Panc1 (cell line): ENCODE measurements around the gene CSTF3. TPM values are rescaled to one million over a fixed set of nuclear protein-coding genes. Genes with fewer than 3 reads are reported as not detected.
"Not testable (repeated sequence)": the region's sequence is repeated elsewhere in the genome, so short reads cannot be mapped to it uniquely, and the experiment has no call there.

Experiments used
- ATAC-seq: fragments of 200-7000 bp; cut with Tn5 transposase; 2 replicates; pipeline ENCODE4 v1.9.1; 2020; ENCODE audit warnings: mild to moderate bottlenecking, moderate library complexity
- BruUV-seq: library from RNA; stranded (reverse); fragments of 400-500 nt; replicated peaks from 2 replicates; lab custom pipeline; 2021; lab: Mats Ljungman, UMichigan
- CTCF ChIA-PET: fragments of 300-600 bp; sonication (Branson Sonifier 250); formaldehyde crosslinking; loops from one replicate; lab custom pipeline; 2022; ENCODE audit warnings: antibody characterized with exemption; lab: Charles Lee
- POLR2A ChIA-PET: fragments of 300-600 bp; sonication (Branson Sonifier 250); formaldehyde crosslinking; loops from one replicate; lab custom pipeline; 2022; ENCODE audit warnings: antibody characterized with exemption; lab: Charles Lee
- DNase-seq: peaks from one replicate; pipeline ENCODE4 v3.0.0-alpha.2; 2010; ENCODE audit warnings: low read depth, low spot score
- H3K27ac ChIP-seq: 2 replicates; pipeline ENCODE4 v1.5.1; 2011; ENCODE audit warnings: mild to moderate bottlenecking, low read length, inconsistent platforms
- H3K27me3 ChIP-seq: fragments of 200-500 bp; sonication (Bioruptor generic); 2 replicates; pipeline ENCODE4 v1.6.0; 2014; ENCODE audit warnings: low read length, inconsistent platforms; ENCODE audit not compliant: control insufficient read depth, insufficient read depth
- H3K36me3 ChIP-seq: fragments of 200-500 bp; sonication (Bioruptor generic); 2 replicates; pipeline ENCODE4 v1.5.1; 2014; ENCODE audit warnings: inconsistent platforms, mild to moderate bottlenecking, low read length, moderate library complexity; ENCODE audit not compliant: control insufficient read depth, insufficient read depth
- H3K4me1 ChIP-seq: 2 replicates; pipeline ENCODE4 v1.5.1; 2011; ENCODE audit warnings: inconsistent platforms, mild to moderate bottlenecking, low read length, moderate library complexity; ENCODE audit not compliant: control insufficient read depth, insufficient read depth
- H3K4me3 ChIP-seq, 2 experiments: 2 replicates each; pipeline ENCODE4 v1.5.1; 2011 to 2012; ENCODE audit warnings: low read depth in 2 of 2, low read length in 2 of 2, mild to moderate bottlenecking in 2 of 2, inconsistent platforms in 1 of 2, moderate library complexity in 1 of 2
- H3K9me3 ChIP-seq: fragments of 200-500 bp; sonication (Bioruptor generic); 2 replicates; pipeline ENCODE4 v1.5.1; 2014; ENCODE audit warnings: low read depth, mild to moderate bottlenecking, inconsistent platforms, low read length, moderate library complexity; ENCODE audit not compliant: control insufficient read depth, insufficient read depth
- CTCF ChIP-seq: fragments of 450-650 bp; IDR thresholded peaks from 2 replicates; pipeline ENCODE4 v1.5.1; 2017; ENCODE audit warnings: mild to moderate bottlenecking
- POLR2AphosphoS5 ChIP-seq: IDR thresholded peaks from 2 replicates; pipeline ENCODE4 v1.6.1; 2012; ENCODE audit warnings: mild to moderate bottlenecking, low read depth, low read length, moderate library complexity
- SIN3A ChIP-seq: IDR thresholded peaks from 2 replicates; pipeline ENCODE4 v1.6.1; 2012; ENCODE audit warnings: low read depth, mild to moderate bottlenecking, low read length, moderate library complexity, borderline replicate concordance; ENCODE audit not compliant: insufficient read depth
- TCF7L2 ChIP-seq: IDR thresholded peaks from 2 replicates; pipeline ENCODE4 v1.6.1; 2011; ENCODE audit warnings: mild to moderate bottlenecking, low read depth, low read length, inconsistent platforms
- in situ Hi-C: cut with HindIII; loops from 2 replicates; pipeline ENCODE4 v1.10.0; 2016; ENCODE audit warnings: low sequenced_read_pairs, low pct_unique_long_range_greater_than_20kb
- intact Hi-C: fragments of 100-400 bp; cut with micrococcal nuclease; formaldehyde crosslinking; loops from one replicate; pipeline ENCODE4 v1.10.0; 2022; ENCODE audit not compliant: unreplicated experiment
- total RNA-seq: library from RNA; stranded (reverse); gene quantifications from one replicate; pipeline ENCODE4 v1.2.1, GENCODE V29; 2021; ENCODE audit not compliant: unreplicated experiment
- TF ChIP-seq, protein P1 (sequence below), 2 experiments: IDR thresholded peaks; 2 replicates each; pipeline ENCODE4 v1.6.1; 2011 to 2012; ENCODE audit warnings: low read depth in 2 of 2, control low read depth in 1 of 2, low read length in 1 of 2, mild to moderate bottlenecking in 1 of 2, moderate library complexity in 1 of 2; ENCODE audit not compliant: insufficient read depth in 1 of 2

CSTF3 gene
- total RNA-seq, 1 experiment from 2014 or later = 29.8 TPM

- TF ChIP-seq CTCF (no peak), SIN3A (no peak), TCF7L2 (no peak), POLR2AphosphoS5 (no peak)
- TF ChIP-seq, protein P1, sequence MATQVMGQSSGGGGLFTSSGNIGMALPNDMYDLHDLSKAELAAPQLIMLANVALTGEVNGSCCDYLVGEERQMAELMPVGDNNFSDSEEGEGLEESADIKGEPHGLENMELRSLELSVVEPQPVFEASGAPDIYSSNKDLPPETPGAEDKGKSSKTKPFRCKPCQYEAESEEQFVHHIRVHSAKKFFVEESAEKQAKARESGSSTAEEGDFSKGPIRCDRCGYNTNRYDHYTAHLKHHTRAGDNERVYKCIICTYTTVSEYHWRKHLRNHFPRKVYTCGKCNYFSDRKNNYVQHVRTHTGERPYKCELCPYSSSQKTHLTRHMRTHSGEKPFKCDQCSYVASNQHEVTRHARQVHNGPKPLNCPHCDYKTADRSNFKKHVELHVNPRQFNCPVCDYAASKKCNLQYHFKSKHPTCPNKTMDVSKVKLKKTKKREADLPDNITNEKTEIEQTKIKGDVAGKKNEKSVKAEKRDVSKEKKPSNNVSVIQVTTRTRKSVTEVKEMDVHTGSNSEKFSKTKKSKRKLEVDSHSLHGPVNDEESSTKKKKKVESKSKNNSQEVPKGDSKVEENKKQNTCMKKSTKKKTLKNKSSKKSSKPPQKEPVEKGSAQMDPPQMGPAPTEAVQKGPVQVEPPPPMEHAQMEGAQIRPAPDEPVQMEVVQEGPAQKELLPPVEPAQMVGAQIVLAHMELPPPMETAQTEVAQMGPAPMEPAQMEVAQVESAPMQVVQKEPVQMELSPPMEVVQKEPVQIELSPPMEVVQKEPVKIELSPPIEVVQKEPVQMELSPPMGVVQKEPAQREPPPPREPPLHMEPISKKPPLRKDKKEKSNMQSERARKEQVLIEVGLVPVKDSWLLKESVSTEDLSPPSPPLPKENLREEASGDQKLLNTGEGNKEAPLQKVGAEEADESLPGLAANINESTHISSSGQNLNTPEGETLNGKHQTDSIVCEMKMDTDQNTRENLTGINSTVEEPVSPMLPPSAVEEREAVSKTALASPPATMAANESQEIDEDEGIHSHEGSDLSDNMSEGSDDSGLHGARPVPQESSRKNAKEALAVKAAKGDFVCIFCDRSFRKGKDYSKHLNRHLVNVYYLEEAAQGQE (IDR thresholded peaks at IDR 0.05; ENCODE audit: insufficient read depth in 1 of 2, low read depth in 2 of 2, low read length in 1 of 2) = no peak
- in situ Hi-C loops (no loop called here), intact Hi-C loops (no loop called here)
- Histone ChIP-seq H3K4me3 (no peak overlapping the region), H3K9me3 (no peaks in the 10 kb centered on the region), H3K4me1 (no peaks in the 10 kb centered on the region), H3K27ac (no peak overlapping the region), H3K27me3 (no peaks in the 10 kb centered on the region), H3K36me3 (no peaks in the 10 kb centered on the region)
- CTCF ChIA-PET = no interaction called here
- ATAC-seq (no peak), DNase-seq (no peak)
- POLR2A ChIA-PET = interaction anchor here (0.6 kb wide), 1 partner anchor 128 kb away, joined by 3 read pairs; no protein-coding TSS in a partner anchor
- BruUV-seq = no TSS peak
Measured at GRCh38 chr11:33177676-33178336, 16.5 kb upstream of the CSTF3 start.

- ATAC-seq, intact Hi-C loops, H3K27me3 ChIP-seq, in situ Hi-C loops, H3K4me1 ChIP-seq, H3K4me3 ChIP-seq, DNase-seq, BruUV-seq, H3K27ac ChIP-seq, CTCF ChIA-PET, H3K36me3 ChIP-seq, H3K9me3 ChIP-seq: not testable (repeated sequence)
- POLR2A ChIA-PET = interaction anchor here (0.6 kb wide), 1 partner anchor 18 kb away, joined by 3 read pairs; no protein-coding TSS in a partner anchor
Measured at GRCh38 chr11:33176760-33177159, 15.5 kb upstream of the CSTF3 start.

GRCh38 chr11:33172996-33173395 is 11.7 kb upstream of the CSTF3 start:
- H3K27me3 ChIP-seq = no peaks in the 10 kb centered on the region
- no peak overlapping the region for H3K27ac ChIP-seq
- DNase-seq (no peak), ATAC-seq (no peak)
- no peak overlapping the region for H3K4me3 ChIP-seq
- no peaks in the 10 kb centered on the region for H3K9me3 ChIP-seq
- intact Hi-C loops (no loop called here), in situ Hi-C loops (no loop called here)
- CTCF ChIA-PET = no interaction called here
- no TSS peak for BruUV-seq
- no peaks in the 10 kb centered on the region for H3K36me3 ChIP-seq
- no peaks in the 10 kb centered on the region for H3K4me1 ChIP-seq
- POLR2A ChIA-PET = no interaction called here
- TF ChIP-seq SIN3A (no peak), TCF7L2 (no peak), POLR2AphosphoS5 (no peak), CTCF (no peak)
- TF ChIP-seq, protein P1 (IDR thresholded peaks at IDR 0.05; ENCODE audit: insufficient read depth in 1 of 2, low read depth in 2 of 2, low read length in 1 of 2) = no peak
